ENCODE measurements around the gene MAGED1. TPM values are rescaled to one million over a fixed set of nuclear protein-coding genes. Genes with fewer than 3 reads are reported as not detected.

The MAGED1 gene
- polyA plus RNA-seq, 3 donors, result 3.2 to 7.3 (median 4.0) TPM

GRCh38 chrX:51852096-51852495, 41.3 kb upstream of the MAGED1 start:
- Histone ChIP-seq H2AFZ (ENCODE audit: insufficient read depth, low read depth, low read length, poor library complexity, severe bottlenecking) (no peak overlapping the region), H3K4me3 (replicated peaks in 1 of 3; ENCODE audit: low read depth in 2 of 3, low read length in 3 of 3) (no peak overlapping the region), H3K27ac (ENCODE audit: low read depth in 1 of 2, low read length in 2 of 2) (no peak overlapping the region), H3K36me3 (replicated peaks in 1 of 2; ENCODE audit: control insufficient read depth in 1 of 2, insufficient read depth in 2 of 2, low read length in 2 of 2) (no peaks in the 10 kb centered on the region), H4K20me1 (ENCODE audit: insufficient read depth, low read length) (no peaks in the 10 kb centered on the region), H3K4me1 (ENCODE audit: control insufficient read depth in 1 of 2, insufficient read depth in 2 of 2, low read length in 2 of 2) (no peaks in the 10 kb centered on the region), H3K79me2 (ENCODE audit: insufficient read depth, low read length) (no peaks in the 10 kb centered on the region), H3K4me2 (replicated peaks; ENCODE audit: extremely low read depth, low read length, poor library complexity, severe bottlenecking) (no peak overlapping the region), H3K9ac (ENCODE audit: insufficient read depth, low read length, poor library complexity, severe bottlenecking) (no peak overlapping the region), H3K9me3 (replicated peaks in 1 of 2; ENCODE audit: control insufficient read depth in 1 of 2, insufficient read depth in 1 of 2, low read length in 2 of 2) (peaks cover 6 to 7% of the 10 kb centered on the region in 2 donors), H3K27me3 (ENCODE audit: control insufficient read depth in 2 of 2, insufficient read depth in 2 of 2, low read length in 2 of 2) (no peaks in the 10 kb centered on the region)
- peak overlapping the region in 1 of 7 donors; percentile 70 for H3K27ac Mint-ChIP-seq
- DNase-seq, result no peak
- peaks cover 4 to 11% of the 10 kb centered on the region in 2 donors for H3K36me3 Mint-ChIP-seq
- H3K4me1 Mint-ChIP-seq, result no peaks in the 10 kb centered on the region
- H3K27me3 Mint-ChIP-seq (ENCODE audit: low read depth in 3 of 3), result peaks cover 0 to 3% (median 0%) of the 10 kb centered on the region in 3 donors
- H3K9me3 Mint-ChIP-seq, result peaks cover 5 to 20% (median 11%) of the 10 kb centered on the region in 7 donors
- intact Hi-C loops (cut with micrococcal nuclease), result no loop called here
- TF ChIP-seq CTCF (IDR thresholded peaks at IDR 0.05), result no peak
- no CpG with 5 or more reads among the region's 1 CpG for WGBS (ENCODE audit: insufficient coverage)
- no peak overlapping the region for H3K4me3 Mint-ChIP-seq

GRCh38 chrX:51852621-51853020, 40.8 kb upstream of the MAGED1 start:
- no peaks in the 10 kb centered on the region for H4K20me1 ChIP-seq (ENCODE audit: insufficient read depth, low read length)
- H3K9me3 ChIP-seq (replicated peaks in 1 of 2; ENCODE audit: control insufficient read depth in 1 of 2, insufficient read depth in 1 of 2, low read length in 2 of 2), result peaks cover 6 to 11% of the 10 kb centered on the region in 2 donors
- intact Hi-C loops (cut with micrococcal nuclease), result no loop called here
- H3K27me3 ChIP-seq (ENCODE audit: control insufficient read depth in 2 of 2, insufficient read depth in 2 of 2, low read length in 2 of 2), result no peaks in the 10 kb centered on the region
- H3K9me3 Mint-ChIP-seq, result peaks cover 5 to 20% (median 13%) of the 10 kb centered on the region in 7 donors
- H2AFZ ChIP-seq (ENCODE audit: insufficient read depth, low read depth, low read length, poor library complexity, severe bottlenecking), result no peak overlapping the region
- H3K36me3 Mint-ChIP-seq, result peaks cover 4 to 11% of the 10 kb centered on the region in 2 donors
- H3K9ac ChIP-seq (ENCODE audit: insufficient read depth, low read length, poor library complexity, severe bottlenecking), result no peak overlapping the region
- H3K4me2 ChIP-seq (replicated peaks; ENCODE audit: extremely low read depth, low read length, poor library complexity, severe bottlenecking), result no peak overlapping the region
- H3K27ac Mint-ChIP-seq, result no peak overlapping the region
- peaks cover 0 to 3% (median 0%) of the 10 kb centered on the region in 3 donors for H3K27me3 Mint-ChIP-seq (ENCODE audit: low read depth in 3 of 3)
- H3K36me3 ChIP-seq (replicated peaks in 1 of 2; ENCODE audit: control insufficient read depth in 1 of 2, insufficient read depth in 2 of 2, low read length in 2 of 2), result no peaks in the 10 kb centered on the region
- H3K79me2 ChIP-seq (ENCODE audit: insufficient read depth, low read length), result no peaks in the 10 kb centered on the region
- WGBS (ENCODE audit: insufficient coverage), result no CpG with 5 or more reads among the region's 3 CpGs
- no peak for TF ChIP-seq CTCF (IDR thresholded peaks at IDR 0.05)
- H3K4me3 ChIP-seq (replicated peaks in 1 of 3; ENCODE audit: low read depth in 2 of 3, low read length in 3 of 3), result no peak overlapping the region
- DNase-seq, result no peak
- H3K4me1 Mint-ChIP-seq, result no peaks in the 10 kb centered on the region
- no peak overlapping the region for H3K4me3 Mint-ChIP-seq
- H3K4me1 ChIP-seq (ENCODE audit: control insufficient read depth in 1 of 2, insufficient read depth in 2 of 2, low read length in 2 of 2), result no peaks in the 10 kb centered on the region
- no peak overlapping the region for H3K27ac ChIP-seq (ENCODE audit: low read depth in 1 of 2, low read length in 2 of 2)

Data from CD14-positive monocyte (primary cell).